ENCODE data around the gene WASF2.

DNA sequence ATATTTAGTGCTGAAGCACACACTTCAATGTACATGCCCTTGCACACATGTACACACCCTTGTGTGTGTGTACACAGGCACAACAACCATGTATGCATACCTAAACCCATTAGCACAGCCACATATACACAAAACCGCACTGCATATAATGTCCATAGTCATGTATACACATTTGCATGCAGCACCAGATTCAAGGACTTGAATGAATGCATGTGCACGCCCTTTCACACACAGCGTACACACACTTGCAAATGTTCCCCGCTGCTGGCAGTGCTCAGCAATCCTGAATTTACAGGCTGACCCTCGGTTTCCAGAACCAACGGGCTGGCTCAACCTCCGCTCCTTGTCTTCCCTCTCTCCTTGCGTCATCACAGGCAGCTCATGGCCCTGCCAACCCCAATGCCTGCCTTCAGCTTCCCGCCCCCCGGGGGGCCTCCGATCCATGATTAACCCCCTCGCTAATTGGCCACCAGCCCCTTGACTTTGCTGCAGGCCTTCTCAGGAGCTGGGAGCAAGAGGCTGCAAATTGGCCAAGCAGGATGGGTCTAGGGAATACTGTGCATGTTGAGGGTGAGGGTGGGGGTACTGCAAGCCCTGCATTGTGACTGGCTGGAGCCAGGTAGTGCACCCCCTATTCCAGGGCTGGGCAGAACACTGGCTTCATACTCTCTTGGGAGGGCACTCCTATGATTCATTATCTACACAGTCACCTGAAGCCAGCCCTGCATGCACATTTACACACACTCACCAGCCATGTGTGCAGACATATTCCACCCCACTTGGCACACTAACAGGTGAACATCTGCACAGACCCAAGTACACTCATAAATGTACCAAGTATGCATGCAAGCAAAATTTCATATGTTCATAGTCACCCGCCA lies 89.6 kb downstream of the WASF2 start:
- TF ChIP-seq CTCF (IDR thresholded peaks at IDR 0.05; ENCODE audit: low read length): no peak
- no peak for TF ChIP-seq EZH2 (IDR thresholded peaks at IDR 0.05; ENCODE audit: borderline replicate concordance, low read length)

Data from OCI-LY1 (cell line).